ENCODE data around the gene SLC4A5.
"Not testable (repeated sequence)": the region's sequence is repeated elsewhere in the genome, so short reads cannot be mapped to it uniquely, and the experiment has no call there.

SLC4A5 gene

GRCh38 chr2:74262681-74263080 lies 80.5 kb downstream of the SLC4A5 start:
- DNase-seq = no peak

- DNase-seq = peak; percentile 9
Observed at GRCh38 chr2:74261204-74261864, 81.9 kb downstream of the SLC4A5 start.

- DNase-seq = no peak
Observed at GRCh38 chr2:74260495-74260894, 82.7 kb downstream of the SLC4A5 start.

- DNase-seq = no peak
Observed at GRCh38 chr2:74259733-74260132, 83.5 kb downstream of the SLC4A5 start.

GRCh38 chr2:74259191-74259590 lies 84.0 kb downstream of the SLC4A5 start:
- no peak for DNase-seq

GRCh38 chr2:74255660-74256213 lies 87.5 kb downstream of the SLC4A5 start:
- no peak for DNase-seq

- DNase-seq = no peak
Observed at GRCh38 chr2:74253971-74254310, 89.3 kb downstream of the SLC4A5 start.

- DNase-seq = no peak
Observed at GRCh38 chr2:74253306-74253970, 89.8 kb downstream of the SLC4A5 start.

GRCh38 chr2:74252862-74253261 lies 90.4 kb downstream of the SLC4A5 start:
- no peak for DNase-seq

GRCh38 chr2:74252036-74252435 lies 91.2 kb downstream of the SLC4A5 start:
- DNase-seq = no peak

GRCh38 chr2:74250189-74250631 lies 93.0 kb downstream of the SLC4A5 start:
- peak; percentile 25 for DNase-seq

GRCh38 chr2:74249406-74250122 lies 93.7 kb downstream of the SLC4A5 start:
- no peak for DNase-seq

- DNase-seq = no peak
Observed at GRCh38 chr2:74246496-74247195, 96.6 kb downstream of the SLC4A5 start.

- DNase-seq = no peak
Observed at GRCh38 chr2:74244286-74244685, 98.9 kb downstream of the SLC4A5 start.

GRCh38 chr2:74242354-74243071 lies 100.7 kb downstream of the SLC4A5 start:
- no peak for DNase-seq

- DNase-seq = no peak
Observed at GRCh38 chr2:74239346-74239745, 103.9 kb downstream of the SLC4A5 start.

GRCh38 chr2:74238879-74239278 lies 104.3 kb downstream of the SLC4A5 start:
- DNase-seq = no peak

GRCh38 chr2:74235041-74235440 lies 108.2 kb downstream of the SLC4A5 start:
- no peak for DNase-seq

GRCh38 chr2:74233648-74234047 lies 109.6 kb downstream of the SLC4A5 start:
- DNase-seq = no peak

- no peak for DNase-seq
Observed at GRCh38 chr2:74232426-74232825, 110.8 kb downstream of the SLC4A5 start.

- DNase-seq = not testable (repeated sequence)
Observed at GRCh38 chr2:74229865-74230264, 113.4 kb downstream of the SLC4A5 start.

GRCh38 chr2:74228772-74229171 lies 114.4 kb downstream of the SLC4A5 start:
- no peak for DNase-seq

Data from midbrain (tissue), 1 donor.